Measurements from ENCODE around the gene C5AR2.
"Not testable (repeated sequence)": the region's sequence is repeated elsewhere in the genome, so short reads cannot be mapped to it uniquely, and the experiment has no call there.

- TF ChIP-seq CTCF (optimal IDR thresholded peaks at IDR 0.05 in 1 of 3, IDR thresholded peaks at IDR 0.05 in 1 of 3, conservative IDR thresholded peaks at IDR 0.05 in 1 of 3; ENCODE audit: extremely low read depth in 1 of 3, insufficient read depth in 2 of 3, low read length in 3 of 3); EZH2 (IDR thresholded peaks at IDR 0.05; ENCODE audit: low read length): not testable (repeated sequence)
These were observed 33.5 kb downstream of the C5AR2 start for GRCh38 chr19:47365455-47365854.

Data from keratinocyte (primary cell).